GM23338 (cell line): ENCODE results near the gene TTC13. TPM values are rescaled to one million over a fixed set of nuclear protein-coding genes. Genes with fewer than 3 reads are reported as not detected.

Experiments
- ATAC-seq: fragments of 200-7000 bp; cut with Tn5 transposase; 3 replicates; pipeline ENCODE4 v1.9.1; 2020
- DNase-seq: peaks from one replicate; pipeline ENCODE4 v3.0.0-alpha.2; 2015; ENCODE audit warnings: low spot score
- H2AFZ ChIP-seq: fragments of 200-600 bp; sonication (generic); 2 replicates; pipeline ENCODE4 v1.8.0; 2016; ENCODE audit warnings: antibody characterized with exemption, mild to moderate bottlenecking, moderate library complexity
- H3F3A ChIP-seq: fragments of 200-600 bp; sonication (generic); replicated peaks from 2 replicates; pipeline ENCODE4 v1.8.0; 2017; ENCODE audit warnings: antibody characterized with exemption, mixed run types, low read depth
- H3K27ac ChIP-seq: fragments of 200-600 bp; sonication (generic); 2 replicates; pipeline ENCODE4 v1.6.1; 2016; ENCODE audit warnings: low read depth
- H3K27me3 ChIP-seq: fragments of 200-600 bp; sonication (generic); 2 replicates; pipeline ENCODE4 v1.8.0; 2016; ENCODE audit warnings: mild to moderate bottlenecking, mixed run types, moderate library complexity; ENCODE audit not compliant: insufficient read depth
- H3K36me3 ChIP-seq: fragments of 200-600 bp; sonication (generic); 2 replicates; pipeline ENCODE4 v1.8.0; 2016; ENCODE audit warnings: mild to moderate bottlenecking; ENCODE audit not compliant: insufficient read depth
- H3K4me1 ChIP-seq: fragments of 200-600 bp; sonication (generic); 2 replicates; pipeline ENCODE4 v1.8.0; 2016; ENCODE audit warnings: mild to moderate bottlenecking, moderate library complexity; ENCODE audit not compliant: insufficient read depth
- H3K4me2 ChIP-seq: fragments of 200-600 bp; sonication (generic); 2 replicates; pipeline ENCODE4 v1.7.1; 2017; ENCODE audit warnings: mixed run types
- H3K4me3 ChIP-seq: fragments of 200-600 bp; sonication (generic); 2 replicates; pipeline ENCODE4 v1.6.1; 2016; ENCODE audit warnings: mixed run types
- H3K79me2 ChIP-seq: fragments of 200-600 bp; sonication (generic); replicated peaks from 2 replicates; pipeline ENCODE4 v1.8.0; 2017; ENCODE audit warnings: mild to moderate bottlenecking; ENCODE audit not compliant: insufficient read depth
- H3K9me2 ChIP-seq: fragments of 200-600 bp; sonication (generic); 2 replicates; pipeline ENCODE4 v1.8.0; 2017; ENCODE audit not compliant: insufficient read depth
- H4K20me1 ChIP-seq: fragments of 200-600 bp; sonication (generic); replicated peaks from 2 replicates; pipeline ENCODE4 v1.8.0; 2017; ENCODE audit warnings: mild to moderate bottlenecking; ENCODE audit not compliant: insufficient read depth
- H3K27ac Mint-ChIP-seq: 2 replicates; pipeline ENCODE4 v1.8.0; 2020; ENCODE audit warnings: inconsistent platforms, mild to moderate bottlenecking, moderate library complexity, mixed read lengths
- H3K27me3 Mint-ChIP-seq: 3 replicates; pipeline ENCODE4 v1.8.0; 2022; ENCODE audit warnings: low read depth, mild to moderate bottlenecking, moderate library complexity, mixed read lengths, inconsistent platforms; ENCODE audit not compliant: insufficient read depth, poor library complexity
- H3K36me3 Mint-ChIP-seq: 3 replicates; pipeline ENCODE4 v1.8.0; 2021; ENCODE audit warnings: low read depth, mild to moderate bottlenecking, inconsistent platforms, moderate library complexity, mixed read lengths
- H3K4me1 Mint-ChIP-seq: 3 replicates; pipeline ENCODE4 v1.8.0; 2020; ENCODE audit warnings: mild to moderate bottlenecking, inconsistent platforms, mixed read lengths
- H3K4me3 Mint-ChIP-seq: 3 replicates; pipeline ENCODE4 v1.8.0; 2021; ENCODE audit warnings: moderate library complexity, mild to moderate bottlenecking, inconsistent platforms, mixed read lengths
- H3K9me3 Mint-ChIP-seq: 3 replicates; pipeline ENCODE4 v1.8.0; 2020; ENCODE audit warnings: moderate library complexity, mild to moderate bottlenecking, inconsistent platforms, mixed read lengths
- ETS1 ChIP-seq: IDR thresholded peaks from 2 replicates; pipeline ENCODE4 v1.6.1; 2016; ENCODE audit warnings: antibody characterized with exemption
- EZH2 ChIP-seq: fragments of 200-600 bp; sonication (generic); IDR thresholded peaks from one replicate; pipeline ENCODE4 v1.8.0; 2017; ENCODE audit warnings: antibody characterized with exemption, mild to moderate bottlenecking, low read depth; ENCODE audit not compliant: unreplicated experiment
- EZH2phosphoT487 ChIP-seq: fragments of 200-600 bp; sonication (generic); IDR thresholded peaks from one replicate; pipeline ENCODE4 v1.8.1; 2018; ENCODE audit warnings: antibody characterized with exemption; ENCODE audit not compliant: unreplicated experiment
- JUNB ChIP-seq: IDR thresholded peaks from one replicate; pipeline ENCODE4 v1.6.1; 2016; ENCODE audit warnings: antibody characterized with exemption; ENCODE audit not compliant: unreplicated experiment
- NANOG ChIP-seq: IDR thresholded peaks from 2 replicates; pipeline ENCODE4 v1.6.1; 2016; ENCODE audit warnings: antibody characterized with exemption, borderline replicate concordance
- POLR2AphosphoS5 ChIP-seq: IDR thresholded peaks from 2 replicates; pipeline ENCODE4 v1.6.1; 2016; ENCODE audit warnings: antibody characterized with exemption, low read depth
- REST ChIP-seq: IDR thresholded peaks from one replicate; pipeline ENCODE4 v1.6.1; 2018; ENCODE audit warnings: antibody characterized with exemption; ENCODE audit not compliant: unreplicated experiment
- STAT1 ChIP-seq: IDR thresholded peaks from one replicate; pipeline ENCODE4 v1.6.1; 2016; ENCODE audit warnings: antibody characterized with exemption; ENCODE audit not compliant: unreplicated experiment
- ZNF114 ChIP-seq: fragments of 250-450 bp; sonication (Bioruptor Pico); IDR thresholded peaks from 2 replicates; pipeline ENCODE4 v1.5.0; 2020; ENCODE audit warnings: mild to moderate bottlenecking, moderate library complexity
- ZNF462 ChIP-seq: fragments of 250-450 bp; sonication (Bioruptor Pico); IDR thresholded peaks from 2 replicates; pipeline ENCODE4 v1.5.0; 2020; ENCODE audit warnings: mild to moderate bottlenecking, moderate library complexity
- polyA plus RNA-seq: library from polyadenylated mRNA; unstranded; fragments of >200 nt; fragmentation: Nextera tagmentation; extraction: Ambion mirVana; gene quantifications from 2 replicates; pipeline ENCODE4 v1.2.1, GENCODE V29; 2016
- total RNA-seq: library from RNA; depleted of rRNA; stranded (reverse); fragments of >200 nt; shearing (Covaris generic); gene quantifications from 2 replicates; pipeline ENCODE4 v1.2.3, GENCODE V29; 2014

The TTC13 gene
- total and polyA plus RNA-seq, 2 experiments from 2014 or later: 3.8 to 9.4 TPM

GRCh38 chr1:230957580-230957989 lies 21.1 kb downstream of the TTC13 start (continued):
- TF ChIP-seq ZNF114: no peak
- TF ChIP-seq STAT1: no peak
- TF ChIP-seq REST: no peak
- TF ChIP-seq POLR2AphosphoS5: no peak

- no peak overlapping the region for H3K4me3 ChIP-seq
- no peak overlapping the region for H3K4me3 Mint-ChIP-seq
- H3K27me3 Mint-ChIP-seq: no peaks in the 10 kb centered on the region
- no peaks in the 10 kb centered on the region for H3K9me3 Mint-ChIP-seq
- no peak overlapping the region for H2AFZ ChIP-seq
- H3K27ac ChIP-seq: no peak overlapping the region
- no peaks in the 10 kb centered on the region for H3K9me2 ChIP-seq
- no peaks in the 10 kb centered on the region for H3K4me1 ChIP-seq
- H3F3A ChIP-seq: no peaks in the 10 kb centered on the region
- no peak overlapping the region for H3K27ac Mint-ChIP-seq
- H3K4me2 ChIP-seq: no peak overlapping the region
- H3K36me3 ChIP-seq: no peaks in the 10 kb centered on the region
- H3K79me2 ChIP-seq: no peaks in the 10 kb centered on the region
- no peaks in the 10 kb centered on the region for H3K4me1 Mint-ChIP-seq
- H4K20me1 ChIP-seq: no peaks in the 10 kb centered on the region; the same call in 1 of the 2 replicates
- no peaks in the 10 kb centered on the region for H3K36me3 Mint-ChIP-seq
- ATAC-seq: no peak
- DNase-seq: no peak
- H3K27me3 ChIP-seq: no peaks in the 10 kb centered on the region
- TF ChIP-seq REST (no peak), ZNF114 (no peak), NANOG (no peak), EZH2phosphoT487 (no peak), JUNB (no peak), ZNF462 (CRISPR knock-in tag) (no peak), EZH2 (no peak), ETS1 (no peak)
These were observed 28.3 kb downstream of the TTC13 start for GRCh38 chr1:230950404-230950803.
